Gastroesophageal sphincter (tissue), 4 donors: Measurements from ENCODE around the gene TSPEAR. TPM values are rescaled to one million over a fixed set of nuclear protein-coding genes. Genes with fewer than 3 reads are reported as not detected.

Experiments
- ATAC-seq: fragments of 150-250 bp; one replicate; pipeline ENCODE4 v1.9.1; 2016; ENCODE audit warnings: mild to moderate bottlenecking, moderate library complexity
- H3K27ac ChIP-seq, 4 donors: fragments of 200-600 bp; sonication (generic) in 3 of 4; 1 replicate in 3 of 4; 2 replicates in 1 of 4; pipeline ENCODE4 v1.5.1; 2016 to 2019
- H3K27me3 ChIP-seq: fragments of 200-600 bp; sonication (generic); one replicate; pipeline ENCODE4 v1.5.1; 2019
- H3K36me3 ChIP-seq, 2 donors: fragments of 200-600 bp; sonication (generic); one replicate each; pipeline ENCODE4 v1.5.1; 2019; ENCODE audit warnings: control low read depth in 1 of 2
- H3K4me1 ChIP-seq, 3 donors: fragments of 200-600 bp; sonication (generic); 1 replicate in 2 of 3; 2 replicates in 1 of 3; pipeline ENCODE4 v1.5.1; 2016 to 2019; ENCODE audit warnings: control low read depth in 2 of 3
- H3K4me3 ChIP-seq, 2 donors: fragments of 200-600 bp; sonication (generic); one replicate each; pipeline ENCODE4 v1.5.1; 2019; ENCODE audit warnings: mild to moderate bottlenecking in 1 of 2, moderate library complexity in 1 of 2
- H3K9me3 ChIP-seq, 3 donors: fragments of 200-600 bp; sonication (generic); one replicate each; pipeline ENCODE4 v1.5.1; 2017 to 2019; ENCODE audit warnings: control low read depth in 2 of 3
- CTCF ChIP-seq, 4 experiments: fragments of 200-600 bp in 2 of 4; fragments of 450-650 bp in 2 of 4; sonication (generic) in 1 of 4; IDR thresholded peaks; one replicate each; pipeline ENCODE4 v1.5.1; 2017 to 2019; ENCODE audit warnings: antibody characterized with exemption in 4 of 4, mild to moderate bottlenecking in 2 of 4, moderate library complexity in 2 of 4
- EP300 ChIP-seq: sonication (generic); formaldehyde crosslinking; IDR thresholded peaks from one replicate; pipeline ENCODE4 v1.6.1; 2017; ENCODE audit warnings: antibody characterized with exemption, mild to moderate bottlenecking
- POLR2A ChIP-seq, 2 donors: fragments of 450-650 bp; IDR thresholded peaks; one replicate each; pipeline ENCODE4 v1.6.1; 2017; ENCODE audit warnings: antibody characterized with exemption in 2 of 2, mild to moderate bottlenecking in 2 of 2, moderate library complexity in 1 of 2
- POLR2AphosphoS5 ChIP-seq: sonication (generic); formaldehyde crosslinking; IDR thresholded peaks from one replicate; pipeline ENCODE4 v1.6.1; 2017; ENCODE audit warnings: antibody characterized with exemption
- WGBS, 2 donors: methylation state at CpG; one replicate each; pipeline ENCODE4 v1.1.5; 2018; ENCODE audit warnings: low coverage in 1 of 2; 5-methylcytosine and 5-hydroxymethylcytosine counted together
- total RNA-seq, 4 donors: library from RNA; depleted of rRNA; stranded (reverse); fragments of >200 nt; gene quantifications; one replicate each; pipeline ENCODE4 v1.1.0, GENCODE V29; 2016

TSPEAR gene
- total RNA-seq, 4 donors from 2014 or later: not detected

- TF ChIP-seq CTCF (IDR thresholded peaks at IDR 0.05) (no peak), POLR2AphosphoS5 (no peak), POLR2A (IDR thresholded peaks at IDR 0.05) (no peak), EP300 (no peak)
- Histone ChIP-seq H3K4me1 (peaks cover 0 to 9% (median 0%) of the 10 kb centered on the region in 3 donors), H3K27ac (no peak overlapping the region), H3K27me3 (peaks cover 92% of the 10 kb centered on the region), H3K4me3 (no peak overlapping the region), H3K36me3 (no peaks in the 10 kb centered on the region), H3K9me3 (no peaks in the 10 kb centered on the region)
- 90 to 100% methylated on average over 1 to 2 of the region's 7 CpGs for WGBS, 2 donors
- ATAC-seq: no peak
Observed at GRCh38 chr21:44724196-44724595, 12.8 kb upstream of the TSPEAR start.

- H3K4me3 ChIP-seq: no peak overlapping the region
- peaks cover 90% of the 10 kb centered on the region for H3K27me3 ChIP-seq
- no peak for ATAC-seq
Observed at GRCh38 chr21:44723177-44724131, 12.1 kb upstream of the TSPEAR start.

GRCh38 chr21:44722731-44723130 lies 11.4 kb upstream of the TSPEAR start:
- WGBS, 2 donors: 60 to 71% methylated on average over 1 to 4 of the region's 5 CpGs
- peaks cover 0 to 9% (median 0%) of the 10 kb centered on the region in 3 donors for H3K4me1 ChIP-seq
- no peaks in the 10 kb centered on the region for H3K9me3 ChIP-seq
- no peak overlapping the region for H3K27ac ChIP-seq
- TF ChIP-seq CTCF (IDR thresholded peaks at IDR 0.05): no peak
- TF ChIP-seq POLR2A (IDR thresholded peaks at IDR 0.05): no peak
- TF ChIP-seq POLR2AphosphoS5: no peak
- TF ChIP-seq EP300: no peak
- no peak overlapping the region for H3K4me3 ChIP-seq
- H3K27me3 ChIP-seq: peaks cover 85% of the 10 kb centered on the region
- no peak for ATAC-seq
- no peaks in the 10 kb centered on the region for H3K36me3 ChIP-seq

More at GRCh38 chr21:44723177-44724131, 12.1 kb upstream of the TSPEAR start:
- Histone ChIP-seq H3K36me3 (no peaks in the 10 kb centered on the region), H3K4me1 (peaks cover 0 to 9% (median 0%) of the 10 kb centered on the region in 3 donors), H3K9me3 (no peaks in the 10 kb centered on the region), H3K27ac (no peak overlapping the region)
- 7 to 10% methylated on average over 10 to 18 of the region's 61 CpGs for WGBS, 2 donors
- TF ChIP-seq CTCF (IDR thresholded peaks at IDR 0.05): no peak
- TF ChIP-seq POLR2A (IDR thresholded peaks at IDR 0.05): no peak
- TF ChIP-seq POLR2AphosphoS5: no peak
- no peak for TF ChIP-seq EP300

GRCh38 chr21:44720170-44720569 lies 8.8 kb upstream of the TSPEAR start:
- Histone ChIP-seq H3K27me3 (peaks cover 66% of the 10 kb centered on the region), H3K9me3 (no peaks in the 10 kb centered on the region), H3K36me3 (no peaks in the 10 kb centered on the region), H3K4me3 (no peak overlapping the region), H3K27ac (no peak overlapping the region), H3K4me1 (peaks cover 0 to 9% (median 0%) of the 10 kb centered on the region in 3 donors)
- 75 to 78% methylated on average over 1 to 2 of the region's 2 CpGs for WGBS, 2 donors
- no peak for TF ChIP-seq POLR2A (IDR thresholded peaks at IDR 0.05)
- TF ChIP-seq EP300: no peak
- ATAC-seq: no peak

GRCh38 chr21:44718571-44718970 lies 7.2 kb upstream of the TSPEAR start:
- ATAC-seq: no peak
- no peaks in the 10 kb centered on the region for H3K36me3 ChIP-seq
- H3K4me3 ChIP-seq: no peak overlapping the region
- no peak overlapping the region for H3K27ac ChIP-seq
- H3K9me3 ChIP-seq: no peaks in the 10 kb centered on the region
- H3K27me3 ChIP-seq: peaks cover 65% of the 10 kb centered on the region
- peaks cover 0 to 7% (median 0%) of the 10 kb centered on the region in 3 donors for H3K4me1 ChIP-seq
- TF ChIP-seq POLR2AphosphoS5: no peak
- WGBS, 2 donors: 34 to 58% methylated on average over 4 to 5 of the region's 6 CpGs

GRCh38 chr21:44718093-44718492 lies 6.7 kb upstream of the TSPEAR start:
- no peak overlapping the region for H3K4me3 ChIP-seq
- no peak overlapping the region for H3K27ac ChIP-seq
- H3K36me3 ChIP-seq: no peaks in the 10 kb centered on the region
- no peaks in the 10 kb centered on the region for H3K9me3 ChIP-seq
- peaks cover 65% of the 10 kb centered on the region for H3K27me3 ChIP-seq
- H3K4me1 ChIP-seq: peaks cover 0 to 2% (median 0%) of the 10 kb centered on the region in 3 donors
- no peak for ATAC-seq
- TF ChIP-seq EP300 (no peak), POLR2AphosphoS5 (no peak), POLR2A (IDR thresholded peaks at IDR 0.05) (no peak), CTCF (IDR thresholded peaks at IDR 0.05) (no peak)
- 24 to 80% methylated on average over 1 to 2 of the region's 2 CpGs for WGBS, 2 donors
